K562 (cell line): Measurements from ENCODE around the gene SPPL2C. TPM values are rescaled to one million over a fixed set of nuclear protein-coding genes. Genes with fewer than 3 reads are reported as not detected.

ENCODE experiments used
- ATAC-seq: fragments of 200-7000 bp; cut with Tn5 transposase; 3 replicates; pipeline ENCODE4 v1.9.1; 2020; ENCODE audit warnings: moderate library complexity
- BruUV-seq: library from RNA; stranded (reverse); fragments of 400-500 nt; replicated peaks from 2 replicates; lab custom pipeline; 2021; lab: Mats Ljungman, UMichigan
- CTCF ChIA-PET: fragments of 300-600 bp; formaldehyde crosslinking; extraction: SDS; loops from one replicate; lab custom pipeline; 2021; ENCODE audit warnings: low intra/inter-chr PET ratio; lab: Yijun Ruan, JAX
- POLR2A ChIA-PET: fragments of 300-600, 350-650 bp; sonication (Branson Sonifier 250); formaldehyde crosslinking; extraction: SDS; loops from one replicate; lab custom pipeline; 2021; ENCODE audit warnings: antibody characterized with exemption, inconsistent platforms; lab: Yijun Ruan, JAX
- DNase-seq, 4 experiments: peaks; one replicate each; pipeline versions ENCODE4 v3.0.0 to v3.0.0-alpha.2; 2011 to 2018; ENCODE audit warnings: low spot score in 3 of 4, mixed read lengths in 3 of 4; ENCODE audit errors: extremely low read depth in 1 of 4
- FAIRE-seq: peaks from 2 replicates; lab custom pipeline; 2011; peaks lifted over from hg19 to GRCh38; lab: Jason Lieb, UNC
- H2AFZ ChIP-seq: 2 replicates; pipeline ENCODE4 v1.6.0; 2011; ENCODE audit warnings: low read depth, low read length, control low read depth, inconsistent platforms
- H3K27ac ChIP-seq: fragments of 200-600 bp; 3 replicates; pipeline ENCODE4 v1.8.0; 2011; ENCODE audit warnings: low read depth, mild to moderate bottlenecking, control low read depth, inconsistent platforms, low read length, moderate library complexity, mixed read lengths; ENCODE audit errors: extremely low read depth
- H3K27me3 ChIP-seq, 2 experiments: fragments of 300-600 bp in 1 of 2; 2 replicates in 1 of 2; 3 replicates in 1 of 2; pipeline versions ENCODE4 v1.6.0 to v1.8.0; 2011; ENCODE audit warnings: inconsistent platforms in 2 of 2, low read length in 2 of 2, mild to moderate bottlenecking in 1 of 2, mixed read lengths in 1 of 2, moderate library complexity in 1 of 2; ENCODE audit not compliant: control insufficient read depth in 2 of 2, insufficient read depth in 2 of 2
- H3K36me3 ChIP-seq: fragments of 300-600 bp; 3 replicates; pipeline ENCODE4 v1.8.0; 2011; ENCODE audit warnings: mild to moderate bottlenecking, low read length, inconsistent platforms; ENCODE audit not compliant: control insufficient read depth, insufficient read depth
- H3K4me1 ChIP-seq, 2 experiments: fragments of 200-600 bp in 1 of 2; replicated peaks in 1 of 2; 2 replicates in 1 of 2; 3 replicates in 1 of 2; pipeline versions ENCODE4 v1.5.1 to v1.8.0; 2011; ENCODE audit warnings: inconsistent platforms in 2 of 2, low read length in 2 of 2, mild to moderate bottlenecking in 1 of 2, mixed read lengths in 1 of 2, moderate library complexity in 1 of 2; ENCODE audit not compliant: control insufficient read depth in 2 of 2, insufficient read depth in 2 of 2
- H3K4me2 ChIP-seq: 2 replicates; pipeline ENCODE4 v1.6.1; 2011; ENCODE audit warnings: low read length, control low read depth, inconsistent platforms, mixed read lengths; ENCODE audit not compliant: insufficient read depth
- H3K4me3 ChIP-seq: fragments of 200-600 bp; sonication (generic), shearing (Covaris generic); 2 replicates; pipeline ENCODE4 v1.5.1; 2016; ENCODE audit warnings: control low read depth, inconsistent platforms
- H3K79me2 ChIP-seq: fragments of 200-600 bp; 3 replicates; pipeline ENCODE4 v1.8.0; 2011; ENCODE audit warnings: low read length, inconsistent platforms; ENCODE audit not compliant: control insufficient read depth, insufficient read depth
- H3K9ac ChIP-seq, 2 experiments: 2 replicates each; pipeline versions ENCODE4 v1.6.0 to v1.6.1; 2011; ENCODE audit warnings: low read depth in 2 of 2, low read length in 2 of 2, control low read depth in 1 of 2, inconsistent platforms in 1 of 2, mild to moderate bottlenecking in 1 of 2, mixed read lengths in 1 of 2; ENCODE audit not compliant: insufficient read depth in 1 of 2
- H3K9me1 ChIP-seq: one replicate; pipeline ENCODE4 v1.6.0; 2011; ENCODE audit warnings: inconsistent platforms, mild to moderate bottlenecking, low read length, moderate library complexity; ENCODE audit not compliant: control insufficient read depth, insufficient read depth
- H3K9me3 ChIP-seq: replicated peaks from 2 replicates; pipeline ENCODE4 v1.5.1; 2011; ENCODE audit warnings: low read depth, low read length, inconsistent platforms; ENCODE audit not compliant: control insufficient read depth, insufficient read depth
- H4K20me1 ChIP-seq: replicated peaks from 2 replicates; pipeline ENCODE4 v1.6.1; 2011; ENCODE audit warnings: low read length, inconsistent platforms, mixed read lengths; ENCODE audit not compliant: control insufficient read depth, insufficient read depth
- CBFA2T2 ChIP-seq: fragments of 450-650 bp; conservative IDR thresholded peaks from 2 replicates; pipeline ENCODE4 v1.6.1; 2017; ENCODE audit warnings: mild to moderate bottlenecking
- CEBPB ChIP-seq: fragments of 450-650 bp; IDR thresholded peaks from 2 replicates; pipeline ENCODE4 v1.6.1; 2016; ENCODE audit warnings: missing genetic modification characterization, missing compliant biosample characterization
- CEBPG ChIP-seq, 3 experiments: fragments of 200-800 bp in 1 of 3; sonication (Bioruptor generic) in 1 of 3; sonication (generic) in 1 of 3; formaldehyde crosslinking in 1 of 3; IDR thresholded peaks in 2 of 3; conservative IDR thresholded peaks in 1 of 3; 2 replicates each; pipeline versions ENCODE4 v1.6.1 to v1.8.0; 2016 to 2022; ENCODE audit warnings: missing compliant biosample characterization in 2 of 3, missing genetic modification characterization in 2 of 3, mild to moderate bottlenecking in 1 of 3, missing genetic modification reagents in 1 of 3
- EZH2 ChIP-seq: IDR thresholded peaks from 2 replicates; pipeline ENCODE4 v1.6.1; 2012; ENCODE audit warnings: low read depth, mild to moderate bottlenecking, inconsistent platforms, low read length, borderline replicate concordance
- FOSL1 ChIP-seq: fragments of 200-800 bp; sonication (Bioruptor generic); conservative IDR thresholded peaks from 2 replicates; pipeline ENCODE4 v1.6.1; 2016; ENCODE audit warnings: missing genetic modification characterization, missing compliant biosample characterization
- HIVEP1 ChIP-seq: fragments of 250-450 bp; sonication (Bioruptor Pico); IDR thresholded peaks from 2 replicates; pipeline ENCODE4 v1.4.0; 2020; ENCODE audit warnings: mild to moderate bottlenecking
- IFI16 ChIP-seq: fragments of 250-450 bp; sonication (Bioruptor Pico); IDR thresholded peaks from 2 replicates; pipeline ENCODE4 v2.1.2; 2022; ENCODE audit warnings: mild to moderate bottlenecking, inconsistent platforms
- KLF6 ChIP-seq: fragments of 250-450 bp; sonication (Bioruptor Pico); IDR thresholded peaks from 2 replicates; pipeline ENCODE4 v1.4.0; 2020; ENCODE audit warnings: mild to moderate bottlenecking, moderate library complexity, borderline replicate concordance
- MYC ChIP-seq, 2 experiments: fragments of 250-450 bp in 1 of 2; sonication (Bioruptor Pico) in 1 of 2; IDR thresholded peaks; 2 replicates each; pipeline versions ENCODE4 v1.5.1 to v1.6.1; 2012 to 2021; ENCODE audit warnings: low read depth in 2 of 2, borderline replicate concordance in 1 of 2, improper control_type of control experiment in 1 of 2, low read length in 1 of 2, mild to moderate bottlenecking in 1 of 2, moderate library complexity in 1 of 2
- POU5F1 ChIP-seq: fragments of 150-350 bp; IDR thresholded peaks from 2 replicates; pipeline ENCODE4 v1.6.1; 2014; ENCODE audit warnings: borderline replicate concordance, low read length, low read depth, mild to moderate bottlenecking; ENCODE audit not compliant: partially characterized antibody
- PTTG1 ChIP-seq: fragments of 450-650 bp; IDR thresholded peaks from 2 replicates; pipeline ENCODE4 v1.6.1; 2016; ENCODE audit warnings: low read depth, mild to moderate bottlenecking, missing genetic modification characterization, missing compliant biosample characterization
- ZNF561 ChIP-seq: fragments of 450-650 bp; formaldehyde crosslinking; conservative IDR thresholded peaks from 2 replicates; pipeline ENCODE4 v1.4.0; 2020; ENCODE audit warnings: mild to moderate bottlenecking, moderate library complexity
- ZNF584 ChIP-seq: fragments of 200-800 bp; sonication (Bioruptor generic); IDR thresholded peaks from 2 replicates; pipeline ENCODE4 v1.6.1; 2016; ENCODE audit warnings: low read depth, mild to moderate bottlenecking, missing genetic modification characterization, missing compliant biosample characterization
- ZNF76 ChIP-seq: fragments of 250-450 bp; sonication (Bioruptor Pico); IDR thresholded peaks from 2 replicates; pipeline ENCODE4 v1.4.0; 2020; ENCODE audit warnings: mild to moderate bottlenecking, moderate library complexity, borderline replicate concordance
- WGBS: fragments of 100-300 bp; shearing (Covaris generic); methylation state at CpG from one replicate; pipeline ENCODE4 v1.1.6; 2016; ENCODE audit warnings: low coverage, mixed read lengths; ENCODE audit not compliant: insufficient coverage; ENCODE audit errors: missing lambda C conversion rate; 5-methylcytosine and 5-hydroxymethylcytosine counted together
- in situ Hi-C: fragments of 300-500 bp; cut with MboI; formaldehyde crosslinking; loops from 4 replicates; pipeline ENCODE4 v1.15.0; 2018; ENCODE audit warnings: inconsistent platforms, mixed read lengths
- intact Hi-C: fragments of 100-400 bp; cut with micrococcal nuclease; formaldehyde crosslinking; loops from 2 replicates; pipeline ENCODE4 v1.14.2; 2022
- polyA plus RNA-seq, 8 experiments: library from polyadenylated mRNA; depleted of rRNA in 4 of 8; stranded (reverse) in 5 of 8; unstranded in 3 of 8; fragments of >200 nt; fragmentation: Nextera tagmentation in 2 of 8; fragmentation: Illumina TruSeq in 1 of 8; extraction: Ambion mirVana in 2 of 8; extraction: Trizol in 1 of 8; gene quantifications; 2 replicates each; pipeline versions ENCODE4 v1.2.1 to v1.2.3, GENCODE V29; 2011 to 2014; ENCODE audit warnings: inconsistent platforms in 1 of 8, missing spikeins in 1 of 8
- total RNA-seq, 7 experiments: library from RNA; depleted of rRNA in 6 of 7; stranded (reverse); fragments of >200 nt in 6 of 7; fragmentation: Illumina TruSeq in 2 of 7; extraction: Trizol in 2 of 7; gene quantifications; 2 replicates each; pipeline versions ENCODE4 v1.2.1 to v1.2.3, GENCODE V29; 2011 to 2021; ENCODE audit warnings: low replicate concordance in 1 of 7

SPPL2C gene
- total and polyA plus RNA-seq, 9 of the 15 experiments (the other 6 are each of a cell fraction or from before 2014, with no cell fraction given): not detected

DNA sequence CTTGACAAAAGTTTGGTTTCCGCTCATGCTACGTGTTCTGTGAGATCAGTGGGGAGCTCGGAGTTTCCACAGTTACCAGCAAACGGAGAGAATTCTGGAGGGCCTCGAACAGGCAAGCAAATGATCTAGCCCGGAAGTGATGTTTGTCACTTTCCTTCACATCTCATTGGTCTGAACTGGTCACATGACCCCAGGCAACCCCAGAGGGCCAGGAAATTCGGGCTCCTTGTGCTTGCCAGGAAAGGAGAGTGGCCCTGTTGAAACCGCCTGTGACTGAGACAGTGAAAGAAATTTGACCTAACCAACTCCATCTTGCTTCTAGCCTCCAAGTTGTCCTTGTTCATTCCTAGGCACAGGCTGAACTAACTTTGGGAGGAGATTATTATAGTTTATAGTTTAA is 23.0 kb downstream of the SPPL2C start (continued):
- TF ChIP-seq CBFA2T2 (0 out of 2 replicates have a peak, but pooled peaks have one; percentile 22), HIVEP1 (0 out of 2 replicates have a peak, but pooled peaks have one; percentile 26), ZNF584 (CRISPR knock-in tag) (0 out of 2 replicates have a peak, but pooled peaks have one; percentile 62), MYC (IDR thresholded peaks at IDR 0.05; ENCODE audit: low read depth, low read length) (no peak), MYC (CRISPR knock-in tag; IDR thresholded peaks at IDR 0.05; ENCODE audit: borderline replicate concordance, low read depth) (no peak), ZNF76 (CRISPR knock-in tag) (peak; percentile 63; the same call in 1 of the 2 replicates), KLF6 (CRISPR knock-in tag) (peak; percentile 71; the same call in 1 of the 2 replicates)
- TF ChIP-seq, all 486 proteins: peak for 47

DNA sequence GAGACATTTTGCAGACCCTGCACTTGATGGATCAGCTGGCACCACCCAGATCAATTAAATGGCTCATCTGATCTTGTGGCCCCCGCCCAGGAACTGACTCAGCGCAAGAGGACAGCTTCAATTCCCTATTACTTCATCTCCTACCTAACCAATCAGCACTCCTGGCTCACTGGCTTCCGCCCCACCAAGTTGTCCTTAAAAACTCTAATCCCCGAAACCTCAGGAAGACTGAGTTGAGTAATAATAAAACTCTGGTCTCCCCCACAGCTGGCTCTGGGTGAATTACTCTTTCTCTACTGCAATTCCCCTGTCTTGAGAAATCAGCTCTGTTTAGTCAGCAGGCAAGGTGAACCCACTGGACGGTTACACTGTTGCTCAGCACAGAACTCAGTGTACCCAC is 23.6 kb downstream of the SPPL2C start:
- FAIRE-seq (no peak), ATAC-seq (no peak), DNase-seq (no peak)
- H4K20me1 ChIP-seq: no peaks in the 10 kb centered on the region
- peaks cover 11 to 28% of the 10 kb centered on the region in 2 experiments; a peak in 3 of 5 replicates for H3K27me3 ChIP-seq
- no peak overlapping the region for H3K4me3 ChIP-seq
- WGBS: 46% methylated on average over 5 of the region's 5 CpGs
- H3K27ac ChIP-seq: no peak overlapping the region
- ChIA-PET POLR2A (no interaction called here), CTCF (no interaction called here)
- intact Hi-C loops: no loop called here
- H2AFZ ChIP-seq: peak overlapping the region; percentile 60; the same call in 1 of the 2 replicates
- H3K9ac ChIP-seq: no peak overlapping the region
- no peaks in the 10 kb centered on the region for H3K36me3 ChIP-seq
- no peaks in the 10 kb centered on the region for H3K79me2 ChIP-seq
- in situ Hi-C loops: no loop called here
- no peaks in the 10 kb centered on the region for H3K9me1 ChIP-seq
- no peak overlapping the region for H3K4me2 ChIP-seq
- TF ChIP-seq CEBPB (tag): peak; percentile 20; the same call in 1 of the 2 replicates
- TF ChIP-seq PTTG1 (tag): no peak
- no peak for TF ChIP-seq EZH2
- TF ChIP-seq POU5F1: no peak
- no peak for TF ChIP-seq CEBPG (CRISPR knock-in tag; IDR thresholded peaks at IDR 0.05)
- TF ChIP-seq CEBPG (tag; conservative IDR thresholded peaks at IDR 0.05 in 1 of 2, IDR thresholded peaks at IDR 0.05 in 1 of 2): peak in 1 of 2 experiments; percentile 71; a peak in 2 of 4 replicates
- no peak for TF ChIP-seq IFI16 (CRISPR knock-in tag)
- peak; percentile 39 for TF ChIP-seq FOSL1
- no peak for TF ChIP-seq ZNF561 (CRISPR knock-in tag)
- no peaks in the 10 kb centered on the region for H3K9me3 ChIP-seq
- BruUV-seq: no TSS peak
- H3K4me1 ChIP-seq: peaks cover 3 to 11% of the 10 kb centered on the region in 2 experiments; a peak in 2 of 5 replicates
